ENCODE measurements around the gene TBX4. TPM values are rescaled to one million over a fixed set of nuclear protein-coding genes. Genes with fewer than 3 reads are reported as not detected.
"Not testable (repeated sequence)": the region's sequence is repeated elsewhere in the genome, so short reads cannot be mapped to it uniquely, and the experiment has no call there.

TBX4 gene
- total RNA-seq, 4 donors from 2014 or later, result 2.4 TPM; not detected in 3

DNA sequence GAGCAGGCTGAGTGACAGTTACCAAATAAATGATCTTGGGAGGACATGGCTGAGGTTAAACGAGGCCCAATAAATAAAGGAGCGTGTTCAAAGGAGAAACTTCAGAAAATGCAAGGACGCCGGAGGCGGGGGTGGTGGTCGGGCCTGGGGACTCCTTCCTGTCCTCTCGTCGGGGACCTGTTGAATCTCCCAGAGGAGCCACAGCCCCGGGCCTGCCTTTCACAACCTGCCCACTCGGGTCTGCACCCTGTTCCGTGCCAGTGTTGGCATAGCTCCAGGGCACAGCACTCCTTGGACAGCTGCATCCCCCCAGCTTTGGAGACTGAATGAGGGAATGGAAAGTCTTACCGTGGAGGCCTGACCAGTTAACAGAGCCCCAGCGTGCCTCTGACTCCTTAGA, 8.1 kb upstream of the TBX4 start:
- Histone ChIP-seq H3K9me3 (no peaks in the 10 kb centered on the region), H3K4me1 (no peaks in the 10 kb centered on the region), H3K4me3 (no peak overlapping the region), H3K36me3 (no peaks in the 10 kb centered on the region), H3K27ac (no peak overlapping the region), H3K27me3 (peaks cover 73% of the 10 kb centered on the region)
- intact Hi-C loops (cut with DNase I; ENCODE audit: low total_unique reads), result no loop called here
- no peak for DNase-seq
- TF ChIP-seq, protein P1, sequence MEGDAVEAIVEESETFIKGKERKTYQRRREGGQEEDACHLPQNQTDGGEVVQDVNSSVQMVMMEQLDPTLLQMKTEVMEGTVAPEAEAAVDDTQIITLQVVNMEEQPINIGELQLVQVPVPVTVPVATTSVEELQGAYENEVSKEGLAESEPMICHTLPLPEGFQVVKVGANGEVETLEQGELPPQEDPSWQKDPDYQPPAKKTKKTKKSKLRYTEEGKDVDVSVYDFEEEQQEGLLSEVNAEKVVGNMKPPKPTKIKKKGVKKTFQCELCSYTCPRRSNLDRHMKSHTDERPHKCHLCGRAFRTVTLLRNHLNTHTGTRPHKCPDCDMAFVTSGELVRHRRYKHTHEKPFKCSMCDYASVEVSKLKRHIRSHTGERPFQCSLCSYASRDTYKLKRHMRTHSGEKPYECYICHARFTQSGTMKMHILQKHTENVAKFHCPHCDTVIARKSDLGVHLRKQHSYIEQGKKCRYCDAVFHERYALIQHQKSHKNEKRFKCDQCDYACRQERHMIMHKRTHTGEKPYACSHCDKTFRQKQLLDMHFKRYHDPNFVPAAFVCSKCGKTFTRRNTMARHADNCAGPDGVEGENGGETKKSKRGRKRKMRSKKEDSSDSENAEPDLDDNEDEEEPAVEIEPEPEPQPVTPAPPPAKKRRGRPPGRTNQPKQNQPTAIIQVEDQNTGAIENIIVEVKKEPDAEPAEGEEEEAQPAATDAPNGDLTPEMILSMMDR (IDR thresholded peaks at IDR 0.05), result no peak
- no peak for TF ChIP-seq POLR2AphosphoS5 (IDR thresholded peaks at IDR 0.05)
- no peak for TF ChIP-seq EP300 (IDR thresholded peaks at IDR 0.05; ENCODE audit: low read depth)
- WGBS, 2 donors (ENCODE audit: low coverage in 1 of 2), result 81% methylated on average over 12 of the region's 13 CpGs; no CpG with 5 or more reads in 1 of the 2 donors
- in situ Hi-C loops (cut with MboI; ENCODE audit: low pct_ligation_motif_present in 1 of 4, low pct_unique_long_range_greater_than_20kb in 1 of 4, low sequenced_read_pairs in 3 of 4), result loop anchor here in 3 of 4 donors (25.0 kb wide), 1 partner anchor 393 kb away; no protein-coding TSS in a partner anchor

DNA sequence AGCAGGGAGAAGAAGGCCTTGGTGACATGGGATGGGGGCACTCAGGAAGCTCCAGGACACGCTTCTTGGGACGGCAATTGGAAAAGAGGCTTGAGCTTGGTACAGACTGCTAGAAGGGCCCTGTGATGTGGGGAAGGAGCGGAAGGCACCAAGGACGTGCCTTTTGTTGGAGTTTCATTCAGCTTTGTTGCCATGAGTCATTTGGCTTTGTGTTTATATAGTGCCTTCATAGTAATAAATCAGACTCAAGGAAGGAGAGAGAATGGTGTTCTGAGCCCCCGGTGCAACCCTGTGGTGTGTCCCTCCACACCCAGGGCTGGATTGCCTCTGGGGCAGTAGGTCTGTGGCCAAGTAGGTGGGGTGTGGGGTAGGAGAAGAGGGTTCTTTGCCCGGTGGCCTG, 7.4 kb upstream of the TBX4 start:
- intact Hi-C loops (cut with DNase I; ENCODE audit: low total_unique reads), result no loop called here
- in situ Hi-C loops (cut with MboI; ENCODE audit: low pct_ligation_motif_present in 1 of 4, low pct_unique_long_range_greater_than_20kb in 1 of 4, low sequenced_read_pairs in 3 of 4), result loop anchor here in 3 of 4 donors (25.0 kb wide), 1 partner anchor 392 kb away; no protein-coding TSS in a partner anchor
- Histone ChIP-seq H3K27me3 (peaks cover 73% of the 10 kb centered on the region), H3K36me3 (no peaks in the 10 kb centered on the region), H3K4me3 (no peak overlapping the region), H3K9me3 (no peaks in the 10 kb centered on the region), H3K27ac (no peak overlapping the region), H3K4me1 (no peaks in the 10 kb centered on the region)
- WGBS, 2 donors (ENCODE audit: low coverage in 1 of 2), result 43 to 70% methylated on average over 3 to 6 of the region's 6 CpGs
- TF ChIP-seq EP300 (IDR thresholded peaks at IDR 0.05; ENCODE audit: low read depth), result no peak
- DNase-seq, result no peak

DNA sequence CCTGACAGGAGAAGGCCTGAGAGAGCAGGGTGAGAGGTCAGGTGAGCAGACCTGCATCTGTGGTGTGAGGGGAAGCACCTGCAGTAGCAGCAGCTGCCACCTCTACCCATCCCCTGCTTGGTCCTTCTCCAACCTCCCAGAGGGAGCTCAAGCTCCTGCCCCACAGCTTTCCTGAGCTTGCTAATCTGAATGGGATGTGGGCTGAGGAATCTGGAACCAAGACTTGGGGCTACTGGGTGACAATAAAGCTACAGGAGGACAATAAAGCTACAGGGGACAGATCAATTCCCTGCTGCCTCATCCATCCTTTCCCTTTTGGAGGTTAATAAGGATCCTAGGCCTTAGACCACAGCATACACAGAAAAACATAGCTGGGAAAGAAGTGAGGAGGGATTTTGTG, 4.9 kb upstream of the TBX4 start:
- Histone ChIP-seq H3K4me1 (peaks cover 8 to 11% (median 9%) of the 10 kb centered on the region in 4 donors), H3K36me3 (no peaks in the 10 kb centered on the region), H3K9me3 (no peaks in the 10 kb centered on the region), H3K4me3 (no peak overlapping the region), H3K27ac (no peak overlapping the region), H3K27me3 (peaks cover 87% of the 10 kb centered on the region)
- intact Hi-C loops (cut with DNase I; ENCODE audit: low total_unique reads), result no loop called here
- in situ Hi-C loops (cut with MboI; ENCODE audit: low pct_ligation_motif_present in 1 of 4, low pct_unique_long_range_greater_than_20kb in 1 of 4, low sequenced_read_pairs in 3 of 4), result loop anchor here in 3 of 4 donors (25.0 kb wide), 1 partner anchor 390 kb away; no protein-coding TSS in a partner anchor
- no peak for DNase-seq
- TF ChIP-seq POLR2A (IDR thresholded peaks at IDR 0.05), result no peak
- TF ChIP-seq EP300 (IDR thresholded peaks at IDR 0.05; ENCODE audit: low read depth), result no peak
- no peak for TF ChIP-seq POLR2AphosphoS5 (IDR thresholded peaks at IDR 0.05)
- TF ChIP-seq, protein P1 (IDR thresholded peaks at IDR 0.05), result no peak

DNA sequence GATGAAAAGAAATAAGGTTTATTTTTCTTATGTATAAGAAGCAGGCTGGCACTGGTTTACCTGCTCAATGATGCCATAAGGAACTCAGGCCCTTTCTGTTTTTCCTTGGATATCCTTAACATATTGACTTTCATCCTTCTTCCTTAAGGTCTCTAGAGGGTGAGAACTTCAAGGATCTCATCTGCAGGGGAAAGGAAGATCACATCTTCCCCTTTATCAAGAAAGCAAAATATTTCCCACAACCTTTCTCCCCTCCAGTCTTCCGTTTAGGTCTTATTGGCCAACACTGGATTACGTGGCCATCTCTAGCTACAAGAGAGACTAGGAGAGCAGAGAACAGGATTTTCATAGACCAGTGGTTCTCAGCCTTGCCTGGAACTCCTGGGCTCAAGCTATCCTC, 4.2 kb upstream of the TBX4 start:
- WGBS, 2 donors (ENCODE audit: low coverage in 1 of 2), result 75 to 94% methylated on average over 2 of the region's 2 CpGs
- peaks cover 94% of the 10 kb centered on the region for H3K27me3 ChIP-seq
- intact Hi-C loops (cut with DNase I; ENCODE audit: low total_unique reads), result no loop called here

DNA sequence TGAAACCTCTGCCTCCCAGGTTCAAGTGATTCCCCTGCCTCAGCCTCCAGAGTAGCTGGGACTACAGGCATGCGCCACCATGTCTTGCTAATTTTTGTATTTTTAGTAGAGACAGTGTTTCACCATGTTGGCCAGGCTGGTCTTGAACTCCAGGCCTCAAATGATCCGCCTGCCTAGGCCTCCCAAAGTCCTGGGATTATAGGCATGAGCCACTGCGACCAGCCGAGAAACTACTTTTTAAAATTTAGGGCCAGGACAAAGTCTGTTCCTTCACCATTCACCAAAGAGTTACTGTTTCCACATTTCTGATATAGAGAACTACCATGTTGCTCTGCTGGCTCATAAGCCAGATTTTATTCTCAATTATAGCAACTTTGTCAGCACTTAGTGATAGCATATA, 3.1 kb upstream of the TBX4 start:
- in situ Hi-C loops (cut with MboI; ENCODE audit: low pct_ligation_motif_present in 1 of 4, low pct_unique_long_range_greater_than_20kb in 1 of 4, low sequenced_read_pairs in 3 of 4), result loop anchor here in 3 of 4 donors (25.0 kb wide), 1 partner anchor 388 kb away; no protein-coding TSS in a partner anchor
- H3K4me3 ChIP-seq; intact Hi-C loops (cut with DNase I; ENCODE audit: low total_unique reads); H3K36me3 ChIP-seq; H3K9me3 ChIP-seq; DNase-seq; H3K27ac ChIP-seq: not testable (repeated sequence)
- peaks cover 94% of the 10 kb centered on the region for H3K27me3 ChIP-seq
- 75 to 89% methylated on average over 2 to 4 of the region's 4 CpGs for WGBS, 2 donors (ENCODE audit: low coverage in 1 of 2)
- peaks cover 11 to 19% (median 13%) of the 10 kb centered on the region in 4 donors for H3K4me1 ChIP-seq

More for the DNA sequence above, 4.2 kb upstream of the TBX4 start:
- Histone ChIP-seq H3K27ac (no peak overlapping the region), H3K4me3 (no peak overlapping the region), H3K36me3 (no peaks in the 10 kb centered on the region), H3K9me3 (no peaks in the 10 kb centered on the region), H3K4me1 (peaks cover 10 to 15% (median 12%) of the 10 kb centered on the region in 4 donors)
- in situ Hi-C loops (cut with MboI; ENCODE audit: low pct_ligation_motif_present in 1 of 4, low pct_unique_long_range_greater_than_20kb in 1 of 4, low sequenced_read_pairs in 3 of 4), result loop anchor here in 3 of 4 donors (25.0 kb wide), 1 partner anchor 389 kb away; no protein-coding TSS in a partner anchor
- DNase-seq, result no peak
- TF ChIP-seq POLR2AphosphoS5 (IDR thresholded peaks at IDR 0.05) (no peak), EP300 (IDR thresholded peaks at IDR 0.05; ENCODE audit: low read depth) (no peak), POLR2A (IDR thresholded peaks at IDR 0.05) (no peak)
- TF ChIP-seq, protein P1 (IDR thresholded peaks at IDR 0.05), result no peak

Data from transverse colon (tissue), 4 donors.